Activated CD8-positive, alpha-beta memory T cell treated with anti-CD3 and anti-CD28 coated beads for 24 hours (primary cell): ENCODE data around the gene ZNF136.

Experiments
- DNase-seq: peaks from one replicate; pipeline ENCODE4 v3.0.0-alpha.2; 2020

The ZNF136 gene

DNA sequence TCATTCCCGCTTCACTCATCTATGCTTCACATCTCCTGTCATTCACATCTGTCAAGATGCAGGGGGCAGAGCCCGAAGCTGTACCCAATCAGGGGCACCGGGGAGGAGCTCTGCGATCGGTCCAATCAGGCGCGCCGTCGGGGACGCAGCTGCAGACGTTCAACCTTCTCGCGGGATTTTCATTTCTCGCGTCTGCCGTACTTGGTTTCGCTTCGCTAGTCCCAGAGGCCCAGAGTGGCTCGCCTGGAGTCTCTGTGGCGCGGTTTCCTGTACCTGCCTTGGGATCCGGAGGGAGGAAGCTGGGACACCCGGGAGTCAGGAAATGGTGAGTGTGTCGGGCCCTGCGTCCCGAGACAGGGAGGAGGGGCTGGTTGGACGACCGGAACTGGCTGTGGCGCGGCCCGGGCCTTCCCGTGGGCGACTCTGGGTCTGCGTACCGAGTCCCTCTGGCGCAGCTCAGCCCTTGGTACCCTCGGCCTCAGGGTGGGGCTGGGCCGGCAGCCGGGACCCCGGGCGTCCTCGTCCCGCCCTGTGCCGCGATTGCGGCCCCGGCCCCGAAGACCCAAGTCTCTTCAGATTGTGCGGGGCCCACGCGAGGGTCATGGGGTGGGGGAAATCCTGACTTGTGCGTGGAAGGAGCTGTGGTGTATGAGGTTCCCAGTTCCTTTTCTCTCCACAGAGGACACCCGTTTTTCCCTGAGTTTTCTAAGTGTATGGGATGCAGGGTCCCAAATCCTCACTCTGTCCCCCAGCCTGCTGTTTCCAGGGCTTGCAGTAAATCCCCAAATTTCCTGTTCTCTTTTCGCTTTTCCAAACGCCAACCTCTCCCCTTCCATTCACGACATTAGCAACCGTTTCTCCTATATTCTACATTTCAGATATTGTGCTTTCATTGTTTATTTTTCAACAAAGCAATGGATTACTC, at the start of gene ZNF136:
ZNF136 (plus strand) TSS at position 215 of the 925 bp plus-strand sequence; CDS start at position 323, 108 bp downstream.
- DNase-seq, result peak; percentile 94

DNA sequence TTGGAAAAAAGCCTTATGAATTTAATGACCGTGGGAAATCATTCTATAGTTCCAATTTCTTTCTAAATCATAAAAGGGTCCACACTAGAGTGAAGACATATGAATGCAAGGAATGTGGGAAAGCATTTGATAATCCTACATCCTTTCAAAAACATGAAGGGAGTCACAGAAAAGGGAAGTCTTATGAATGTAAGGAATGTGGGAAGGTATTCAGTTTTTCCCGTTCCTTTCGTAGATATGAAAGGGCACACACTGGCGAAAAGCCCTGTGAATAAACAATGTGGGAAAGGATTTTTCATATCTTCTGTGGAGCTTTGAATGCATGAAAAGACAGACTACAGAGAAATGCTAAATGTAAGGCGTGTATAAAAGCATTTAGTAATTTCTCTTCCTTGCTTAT, 49.8 kb upstream of the ZNF136 start:
- no peak for DNase-seq

DNA sequence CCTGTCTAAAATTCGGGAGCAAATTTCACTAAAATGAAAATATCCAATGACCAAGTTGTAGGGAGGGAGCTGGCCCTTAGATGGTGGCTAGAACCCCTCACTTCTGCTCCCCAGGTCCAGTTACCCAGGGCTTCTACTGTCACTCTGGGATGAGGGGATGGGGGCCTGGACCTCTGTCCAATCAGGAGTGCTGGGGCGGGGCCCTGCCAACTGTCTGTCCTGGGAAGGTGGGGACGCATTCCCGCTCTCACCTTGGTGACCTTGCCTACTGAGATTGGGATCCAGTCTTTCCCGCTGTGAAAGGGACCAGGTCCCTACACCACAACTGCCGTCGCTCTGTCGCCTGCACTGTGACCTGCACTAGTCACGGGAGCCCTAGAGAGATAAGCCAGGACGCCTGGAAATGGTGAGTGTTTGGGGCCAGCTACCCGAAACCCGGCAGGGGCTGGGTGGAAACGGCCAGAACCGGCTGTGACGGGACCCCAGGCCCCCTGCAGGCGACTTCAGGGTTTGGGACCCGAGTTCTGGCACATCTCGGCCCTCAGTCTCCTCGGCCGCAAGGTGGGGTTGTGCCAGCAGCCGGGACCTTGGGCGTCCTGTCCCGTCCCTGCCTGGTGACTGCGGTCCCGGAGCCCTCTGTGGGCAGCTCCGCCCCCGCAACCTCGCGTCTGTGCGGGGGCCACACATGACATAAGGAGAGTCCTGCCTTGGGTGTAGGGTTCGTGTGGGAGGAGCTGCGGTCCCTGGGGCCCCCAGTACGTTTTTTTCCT, 45.5 kb upstream of the ZNF136 start:
- no peak for DNase-seq

DNA sequence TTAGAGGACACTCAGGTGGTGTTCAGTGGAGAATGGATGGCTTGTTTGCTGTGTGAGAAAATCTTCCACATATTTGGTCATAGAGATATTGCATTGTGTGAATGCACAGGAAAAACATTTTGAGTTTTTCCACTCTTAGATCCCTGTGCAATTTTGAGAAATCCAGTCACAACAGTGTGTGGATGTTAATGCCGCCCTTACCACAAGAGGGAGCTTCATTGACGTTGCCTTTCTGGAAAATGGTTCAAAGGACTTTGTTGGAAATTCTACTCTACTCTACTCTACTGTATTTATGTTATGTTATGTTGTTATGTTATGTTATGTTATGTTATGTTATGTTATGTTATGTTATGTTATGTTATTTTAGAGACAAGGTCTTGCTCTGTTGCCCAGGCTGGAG, 36.2 kb upstream of the ZNF136 start:
- no peak for DNase-seq

DNA sequence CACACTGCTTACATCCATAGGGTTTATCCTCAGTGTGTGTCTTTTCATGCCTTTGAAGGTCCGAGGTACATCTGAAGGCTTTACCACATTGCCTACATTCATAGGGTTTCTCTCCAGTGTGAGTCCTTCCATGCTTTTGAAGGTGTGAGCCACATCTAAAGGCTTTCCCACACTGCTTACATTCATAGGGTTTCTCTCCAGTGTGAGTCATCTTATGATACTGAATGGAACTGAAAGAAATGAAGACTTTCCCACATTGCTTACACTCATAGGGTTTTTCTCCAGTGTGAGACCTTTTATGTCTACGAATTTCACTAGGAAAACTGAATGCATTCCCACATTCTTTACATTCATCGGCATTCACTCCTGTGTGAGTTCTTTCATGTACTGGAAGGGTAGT, 29.8 kb upstream of the ZNF136 start:
- DNase-seq, result no peak

DNA sequence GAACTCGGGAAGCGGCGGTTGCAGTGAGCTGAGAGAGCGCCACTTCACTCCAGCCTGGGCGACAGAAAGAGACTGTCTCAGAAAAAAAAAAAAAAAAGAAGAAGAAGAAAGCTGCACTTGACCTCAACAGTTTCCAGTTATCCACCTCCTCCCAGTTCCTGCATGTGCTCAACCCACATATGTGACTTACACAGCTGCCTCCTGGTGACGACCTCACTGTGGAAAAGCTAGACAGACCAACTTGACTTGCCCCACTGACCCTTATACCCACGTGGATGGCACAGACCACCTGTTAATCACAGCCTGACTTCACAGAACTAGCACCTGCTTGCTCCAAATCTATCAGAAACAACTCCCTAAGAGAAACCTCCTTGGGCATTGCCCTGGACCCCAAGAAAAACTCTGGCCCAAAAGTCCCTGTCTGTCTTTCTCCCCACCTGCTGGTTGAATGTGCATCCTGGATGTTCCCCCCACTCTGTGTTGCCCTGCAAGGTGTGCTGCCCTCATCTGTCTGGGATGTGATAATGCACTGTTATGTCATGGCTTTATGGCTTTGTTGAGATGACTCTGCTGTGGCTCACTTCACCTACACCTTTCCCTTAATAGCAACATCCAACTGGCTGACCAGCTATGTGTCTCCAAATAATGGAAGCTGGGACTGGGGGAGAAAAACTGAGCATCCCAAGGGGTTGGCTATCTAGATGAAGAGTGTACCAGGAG, 25.5 kb upstream of the ZNF136 start:
- DNase-seq, result no peak

DNA sequence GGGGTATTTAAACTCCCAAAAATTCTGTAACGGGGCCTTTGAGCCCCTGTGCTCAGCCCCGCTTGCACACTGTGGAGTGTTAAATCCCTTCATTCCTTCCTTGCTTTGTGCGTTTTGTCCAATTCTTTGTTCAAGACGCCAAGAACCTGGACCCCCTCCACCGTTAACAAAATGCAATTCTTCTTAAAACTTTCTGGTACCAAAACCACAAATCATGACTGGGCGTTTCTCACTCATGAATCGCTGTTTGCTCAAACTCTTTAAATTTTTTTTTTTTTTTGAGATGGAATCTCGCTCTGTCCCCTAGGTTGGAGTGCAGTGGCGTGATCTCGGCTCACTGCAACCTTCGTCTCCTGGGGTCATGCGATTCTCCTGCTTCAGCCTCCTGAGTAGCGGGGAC, 23.6 kb upstream of the ZNF136 start:
- DNase-seq, result no peak

DNA sequence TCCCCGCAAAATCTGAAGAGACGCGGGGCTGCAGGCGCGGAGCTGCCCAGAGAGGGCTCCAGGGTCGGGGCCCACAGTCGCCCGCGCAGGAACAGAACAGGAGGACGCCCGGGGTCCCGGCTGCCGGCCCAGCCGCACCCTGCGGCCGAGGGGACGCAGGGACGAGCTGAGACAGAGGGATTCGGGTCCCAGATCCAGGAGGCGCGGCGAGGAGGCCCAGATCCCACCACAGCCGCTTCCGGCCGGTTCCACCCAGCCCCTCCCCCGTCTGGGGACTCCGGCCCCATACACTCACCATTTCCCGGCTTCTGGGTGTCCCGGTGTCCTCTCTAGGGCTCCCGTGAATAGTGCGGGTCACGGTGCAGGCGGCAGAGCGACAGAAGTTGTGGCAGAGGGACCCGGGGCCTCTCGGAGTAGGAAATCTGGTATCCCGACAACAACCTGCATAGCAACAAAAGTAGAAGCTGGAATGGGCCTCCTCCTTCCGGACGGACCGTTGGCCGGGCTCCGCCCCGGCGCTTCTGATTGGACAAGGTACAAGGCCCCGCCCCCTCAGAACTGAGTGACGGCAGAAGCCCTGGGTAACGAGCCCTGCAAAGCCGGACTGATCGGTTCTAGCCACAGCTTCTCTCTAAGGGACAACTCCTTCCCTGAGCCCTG, 22.9 kb upstream of the ZNF136 start, which contains the start of gene ZNF20:
ZNF20 (minus strand) TSS at position 466 of the 660 bp plus-strand sequence; CDS start at position 298, 168 bp downstream.
- peak; percentile 95 for DNase-seq

DNA sequence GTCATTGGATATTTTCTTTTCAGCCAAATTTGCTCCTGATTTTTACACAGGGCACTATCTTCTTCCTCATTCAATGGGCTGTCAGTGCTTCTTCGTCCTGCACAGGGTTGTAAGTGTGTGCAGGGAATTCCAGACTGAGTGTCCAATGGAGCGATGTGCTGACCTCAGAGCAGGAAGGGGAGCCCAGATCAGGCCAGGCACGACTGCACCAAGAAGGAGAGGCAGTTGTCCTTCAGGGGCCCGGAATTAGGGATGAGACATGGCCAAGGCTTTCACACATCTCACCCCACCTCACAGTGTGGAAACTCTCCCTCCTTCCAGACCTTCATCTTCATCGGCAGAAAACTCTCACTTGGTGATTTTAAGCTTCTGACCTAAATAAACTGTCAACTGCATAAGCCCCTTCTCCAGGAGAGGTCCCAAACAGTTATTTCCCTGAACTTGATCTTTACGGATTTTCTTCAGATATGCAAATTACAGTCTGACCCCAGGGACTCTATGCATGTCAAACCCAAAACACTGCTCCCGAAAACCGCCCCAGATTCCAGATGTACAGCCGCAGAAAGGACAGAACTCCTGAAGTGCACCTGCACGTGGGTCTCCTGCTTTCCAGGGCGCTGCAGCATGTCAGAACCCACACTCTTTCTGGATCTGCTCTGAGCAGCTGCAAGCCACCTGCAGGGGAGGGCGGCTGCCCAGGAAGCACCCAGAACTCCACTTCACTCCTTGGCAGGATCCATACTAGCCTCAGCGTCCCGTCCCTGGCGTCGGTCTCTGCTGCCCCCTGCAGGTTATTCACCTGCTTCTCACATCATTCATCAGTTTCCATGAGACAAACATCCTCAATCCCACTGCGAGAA, 22.1 kb upstream of the ZNF136 start:
- peak; percentile 94 for DNase-seq

DNA sequence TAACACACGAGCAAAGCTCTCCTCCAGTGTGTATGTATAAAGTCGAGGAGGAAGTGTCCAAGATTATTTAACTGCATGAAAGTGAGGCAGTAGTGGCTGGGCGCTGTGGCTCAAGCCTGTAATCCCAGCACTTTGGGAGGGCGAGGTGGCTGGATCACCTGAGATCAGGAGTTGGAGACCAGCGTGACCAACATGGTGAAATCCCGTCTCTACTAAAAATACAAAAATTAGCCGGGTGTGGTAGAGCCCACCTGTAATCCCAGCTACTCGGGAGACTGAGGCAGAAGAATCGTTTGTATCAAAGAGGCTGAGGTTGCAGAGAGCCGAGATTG, 21.5 kb upstream of the ZNF136 start:
- no peak for DNase-seq

DNA sequence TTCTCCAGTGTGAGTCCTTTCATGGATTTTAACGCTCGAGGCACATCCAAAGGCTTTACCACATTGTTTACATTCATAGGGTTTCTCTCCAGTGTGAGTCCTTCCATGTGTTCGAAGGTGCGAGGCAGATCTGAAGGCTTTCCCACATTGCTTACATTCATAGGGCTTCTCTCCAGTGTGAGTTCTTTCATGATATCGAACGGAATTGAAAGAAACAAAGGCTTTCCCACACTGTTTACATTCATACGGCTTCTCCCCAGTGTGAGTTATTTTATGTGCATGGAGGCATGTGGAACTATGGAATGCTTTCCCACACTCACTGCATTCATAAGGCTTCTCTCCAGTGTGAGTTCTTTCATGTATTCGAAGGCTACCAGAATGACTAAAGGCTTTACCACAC, 17.5 kb upstream of the ZNF136 start:
- DNase-seq, result no peak

DNA sequence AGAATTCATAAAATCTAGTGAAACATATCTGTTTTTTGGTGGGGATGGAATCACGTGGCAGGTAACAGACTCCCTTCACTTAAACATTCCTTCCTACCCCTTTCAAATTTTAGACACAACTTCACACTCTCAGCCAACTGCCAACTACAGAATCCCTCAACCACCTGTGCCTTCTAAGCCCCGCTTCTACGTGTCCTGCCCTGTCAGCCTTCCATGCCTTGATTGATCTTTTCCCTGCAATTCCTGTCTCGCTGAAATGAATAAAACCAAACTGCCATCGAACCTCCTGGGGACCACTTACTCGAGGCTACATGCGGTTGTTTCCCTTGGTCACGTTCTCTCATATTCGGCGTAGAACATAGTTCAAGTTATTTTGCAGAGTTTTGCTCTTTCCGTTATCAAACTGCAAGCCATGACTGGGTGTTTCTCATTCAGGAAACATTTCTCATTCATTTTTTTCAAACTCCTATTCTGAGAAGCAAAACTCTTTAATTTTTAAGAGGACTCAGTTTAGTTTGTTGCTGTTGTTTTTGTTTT, 7.5 kb upstream of the ZNF136 start:
- DNase-seq, result no peak

DNA sequence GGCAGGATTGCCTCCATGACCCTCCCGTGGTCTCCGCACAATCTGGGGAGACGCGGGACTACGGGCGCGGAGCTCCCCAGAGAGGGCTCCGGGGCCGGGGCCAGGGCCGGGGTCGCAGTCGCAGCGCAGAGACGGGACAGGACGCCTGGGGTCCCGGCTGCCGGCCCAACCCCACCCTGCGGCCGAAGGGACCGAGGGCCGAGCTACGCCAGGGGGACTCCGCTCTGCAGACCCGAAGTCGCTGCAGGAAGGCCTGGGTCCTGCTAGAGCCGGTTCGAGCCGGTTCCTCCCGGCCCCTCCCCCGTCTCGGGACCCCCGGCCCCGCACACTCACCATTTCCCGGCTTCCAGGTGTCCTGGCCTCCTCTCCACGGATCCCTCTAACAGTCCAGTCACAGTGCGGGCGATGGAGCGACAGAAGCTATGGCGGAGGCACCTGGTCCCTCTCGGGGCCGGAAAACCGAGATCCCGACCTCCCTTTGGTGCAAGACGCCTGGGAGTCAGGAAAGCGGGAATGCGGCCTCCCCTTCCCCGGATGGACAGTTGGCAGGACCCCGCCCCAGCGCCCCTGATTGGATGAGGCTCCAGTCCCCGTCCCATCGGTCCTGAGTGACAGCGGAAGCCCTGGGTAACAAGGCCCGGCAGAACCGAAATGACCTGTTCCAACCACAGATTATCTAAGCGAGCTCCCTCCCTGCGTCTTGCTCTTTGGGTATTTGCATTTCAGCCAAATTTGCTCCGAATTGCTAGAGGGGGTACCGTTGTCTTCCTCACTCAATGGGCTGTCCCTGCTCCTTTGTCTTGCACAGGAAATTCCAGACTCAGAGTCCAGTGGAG, 6.5 kb upstream of the ZNF136 start, which contains the start of gene ZNF625:
ZNF625 (minus strand) TSS at position 512 of the 836 bp plus-strand sequence; CDS start at position 336, 176 bp downstream.
- peak; percentile 77 for DNase-seq

DNA sequence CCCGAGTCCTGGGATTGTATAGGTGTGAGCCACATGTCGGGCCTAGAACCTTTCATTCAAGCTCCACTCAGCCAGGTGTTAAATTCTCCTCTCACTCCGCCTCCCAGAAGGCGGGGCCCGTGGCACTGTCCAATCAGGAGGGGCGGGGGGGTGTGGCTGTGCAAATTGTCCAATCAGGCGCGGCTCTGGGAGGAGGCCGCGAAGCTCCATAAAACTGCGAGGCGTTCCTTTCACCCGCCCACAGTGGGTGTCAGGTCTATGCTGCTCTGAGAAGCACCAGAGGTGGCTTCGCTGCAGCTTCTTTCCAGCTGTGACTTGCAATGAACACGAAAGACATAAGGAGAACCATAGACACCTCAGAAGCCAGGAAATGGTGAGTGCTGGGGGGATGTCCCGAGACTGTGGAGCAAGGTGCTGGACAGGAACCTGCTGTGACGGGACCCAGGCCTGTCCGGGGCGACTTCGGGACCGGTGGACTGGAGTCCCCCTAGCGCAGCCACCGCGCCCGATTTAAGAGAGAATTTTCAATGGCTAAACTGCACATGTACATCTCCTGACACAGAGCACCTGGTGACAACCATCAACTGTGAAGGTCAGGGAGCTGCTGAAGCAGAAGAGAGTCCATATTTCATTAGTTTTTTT, 3.0 kb upstream of the ZNF136 start:
- no peak for DNase-seq

DNA sequence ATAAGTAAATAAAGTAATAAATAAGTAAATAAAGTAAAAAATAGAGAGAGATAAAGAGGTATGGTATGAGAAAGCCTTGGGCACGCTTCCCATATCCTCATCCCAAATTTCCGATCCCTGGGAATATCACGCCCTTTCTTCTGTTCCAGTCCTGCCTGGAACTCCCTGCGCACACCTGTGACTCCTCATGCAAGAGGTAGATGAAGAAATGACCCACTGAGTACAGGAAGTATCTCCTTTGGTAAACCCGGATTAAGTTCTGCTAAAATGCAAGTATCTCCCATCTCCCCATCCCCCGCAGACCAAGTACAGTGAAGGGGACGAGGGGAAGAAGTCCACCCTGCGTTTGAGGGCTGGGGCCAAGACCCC, 399 bp upstream of the ZNF136 start:
- no peak for DNase-seq

DNA sequence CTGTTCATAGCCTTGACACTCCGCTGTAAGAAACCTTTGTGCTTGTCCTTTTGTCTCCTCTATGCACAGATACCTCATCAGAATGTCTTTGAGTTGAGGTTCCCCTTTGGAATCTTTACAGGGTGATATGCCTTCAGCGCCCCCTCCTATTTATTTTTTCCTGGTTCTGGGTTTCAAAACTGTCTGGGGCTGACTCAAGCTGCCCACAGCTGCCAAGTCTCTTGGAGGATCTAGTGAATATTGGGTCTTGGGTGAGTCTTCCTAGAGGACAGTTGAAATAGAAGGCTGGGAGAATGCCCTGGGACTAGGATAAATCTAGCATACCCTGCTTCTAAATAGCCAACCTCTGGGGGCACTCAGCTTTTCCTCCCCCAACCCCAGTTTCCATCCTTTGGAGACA, 930 bp downstream of the ZNF136 start:
- DNase-seq, result no peak

DNA sequence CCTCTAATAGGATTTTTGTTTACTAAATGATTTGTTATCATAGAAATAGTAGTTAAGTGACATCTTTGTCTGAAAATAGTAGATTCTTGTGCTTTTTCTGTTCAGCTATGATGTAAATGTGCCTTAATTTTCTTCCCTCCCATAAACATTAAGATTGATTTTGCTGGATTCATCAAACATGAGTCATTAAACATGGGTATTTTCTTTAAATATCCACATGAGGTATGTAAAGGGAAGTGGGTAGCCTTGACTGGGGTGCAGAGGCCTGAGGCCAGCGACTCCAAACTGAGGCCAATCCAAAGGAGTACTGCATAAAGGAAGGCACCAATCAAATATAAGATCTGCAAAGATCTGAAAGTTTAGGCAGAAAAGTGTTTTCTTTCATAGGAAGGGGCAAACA, 3.7 kb downstream of the ZNF136 start:
- no peak for DNase-seq

DNA sequence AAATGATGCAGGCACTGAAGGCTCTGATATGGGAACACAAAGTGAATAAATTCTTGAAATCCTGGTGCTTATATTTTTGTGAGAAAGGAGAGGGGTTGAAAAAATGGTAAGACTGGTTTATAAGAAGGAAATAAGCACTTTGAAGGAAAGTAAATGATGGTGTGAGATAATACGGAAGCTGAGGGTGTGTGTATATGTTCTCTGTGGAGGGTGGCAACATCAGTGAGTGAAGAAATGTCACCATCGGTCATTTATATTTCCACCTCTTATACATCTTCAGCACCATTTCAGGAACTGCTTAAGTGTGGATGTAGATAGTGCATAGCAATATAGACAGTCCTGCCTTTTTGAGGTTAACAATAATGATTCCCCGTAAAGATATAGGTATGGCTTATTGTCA, 17.5 kb downstream of the ZNF136 start:
- DNase-seq, result no peak

DNA sequence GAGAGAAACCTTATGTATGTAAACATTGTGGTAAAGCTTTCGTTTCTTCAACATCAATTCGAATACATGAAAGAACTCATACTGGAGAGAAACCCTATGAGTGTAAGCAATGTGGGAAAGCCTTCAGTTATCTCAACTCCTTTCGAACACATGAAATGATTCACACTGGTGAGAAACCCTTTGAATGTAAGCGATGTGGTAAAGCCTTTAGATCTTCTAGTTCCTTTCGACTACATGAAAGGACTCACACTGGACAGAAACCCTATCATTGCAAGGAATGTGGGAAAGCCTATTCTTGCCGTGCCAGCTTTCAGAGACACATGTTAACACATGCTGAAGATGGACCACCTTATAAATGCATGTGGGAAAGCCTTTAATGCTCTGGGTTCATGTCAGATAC, 24.7 kb downstream of the ZNF136 start:
- no peak for DNase-seq
